ENCODE data around the gene SORCS2.

DNA sequence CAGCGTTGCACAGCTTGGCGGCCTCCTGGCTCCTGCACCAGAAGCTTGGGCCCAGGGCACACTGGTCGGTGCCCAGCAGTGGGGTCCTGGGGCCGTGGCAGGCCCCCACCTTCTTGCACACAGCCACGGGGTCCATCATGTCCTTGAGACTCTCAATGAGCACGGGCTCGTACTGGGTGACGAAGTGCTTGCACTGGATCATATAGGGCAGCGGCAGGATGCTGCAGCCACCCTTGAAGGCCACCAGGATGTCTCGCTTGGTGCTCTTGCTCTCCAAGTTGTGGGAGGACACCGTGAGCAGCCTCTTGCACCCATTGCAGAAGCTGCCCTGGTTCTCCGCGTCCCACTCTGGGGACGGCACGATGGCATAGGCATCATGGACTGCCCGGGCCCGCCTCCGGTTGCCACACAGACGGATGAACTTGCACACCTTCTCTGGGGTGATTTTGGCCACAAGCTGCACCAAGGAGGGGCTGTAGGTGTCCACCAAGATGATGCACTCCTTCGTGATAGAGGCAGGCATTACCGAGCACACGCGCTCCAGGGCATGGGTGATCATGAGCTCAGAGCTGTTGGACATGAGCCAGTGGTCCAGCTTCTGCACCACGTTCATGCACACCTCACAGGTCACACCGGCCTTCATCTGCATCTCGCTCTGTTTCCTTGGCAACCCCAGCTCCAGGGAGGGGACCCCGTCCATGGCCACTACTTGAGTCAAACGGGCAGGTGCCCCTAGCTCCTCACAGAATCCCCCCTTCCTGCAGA, 241.2 kb downstream of the SORCS2 start:
- TF ChIP-seq YY1 (IDR thresholded peaks at IDR 0.05; ENCODE audit: insufficient read depth, insufficient read length) (no peak), ZNF274 (IDR thresholded peaks at IDR 0.05; ENCODE audit: low read depth, low read length) (no peak)
